ENCODE data around the gene IFNG-AS1.

IFNG-AS1 gene

DNA sequence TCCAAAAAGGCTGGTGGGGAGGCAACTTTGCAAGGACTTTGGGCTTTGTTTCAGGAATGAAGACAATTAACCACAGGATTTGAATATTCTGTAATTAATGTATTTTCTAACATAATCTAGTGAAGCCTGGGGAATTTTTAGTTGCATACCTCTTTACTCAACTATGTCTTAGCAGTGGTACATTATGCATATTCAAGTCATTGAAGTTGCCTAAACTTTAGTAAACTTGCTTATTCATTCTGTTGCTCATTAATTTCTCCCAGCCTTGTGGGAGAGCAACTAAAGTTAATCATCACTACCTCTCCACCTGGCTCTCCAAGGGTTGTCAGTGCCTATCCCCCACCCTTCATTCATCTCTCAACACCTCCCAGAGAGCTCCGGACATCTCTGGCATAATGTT lies 54.2 kb downstream of the IFNG-AS1 start:
- TF ChIP-seq, protein P1, sequence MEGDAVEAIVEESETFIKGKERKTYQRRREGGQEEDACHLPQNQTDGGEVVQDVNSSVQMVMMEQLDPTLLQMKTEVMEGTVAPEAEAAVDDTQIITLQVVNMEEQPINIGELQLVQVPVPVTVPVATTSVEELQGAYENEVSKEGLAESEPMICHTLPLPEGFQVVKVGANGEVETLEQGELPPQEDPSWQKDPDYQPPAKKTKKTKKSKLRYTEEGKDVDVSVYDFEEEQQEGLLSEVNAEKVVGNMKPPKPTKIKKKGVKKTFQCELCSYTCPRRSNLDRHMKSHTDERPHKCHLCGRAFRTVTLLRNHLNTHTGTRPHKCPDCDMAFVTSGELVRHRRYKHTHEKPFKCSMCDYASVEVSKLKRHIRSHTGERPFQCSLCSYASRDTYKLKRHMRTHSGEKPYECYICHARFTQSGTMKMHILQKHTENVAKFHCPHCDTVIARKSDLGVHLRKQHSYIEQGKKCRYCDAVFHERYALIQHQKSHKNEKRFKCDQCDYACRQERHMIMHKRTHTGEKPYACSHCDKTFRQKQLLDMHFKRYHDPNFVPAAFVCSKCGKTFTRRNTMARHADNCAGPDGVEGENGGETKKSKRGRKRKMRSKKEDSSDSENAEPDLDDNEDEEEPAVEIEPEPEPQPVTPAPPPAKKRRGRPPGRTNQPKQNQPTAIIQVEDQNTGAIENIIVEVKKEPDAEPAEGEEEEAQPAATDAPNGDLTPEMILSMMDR (IDR thresholded peaks at IDR 0.05) = no peak
- Histone ChIP-seq H3K79me2 (no peaks in the 10 kb centered on the region), H3K4me3 (ENCODE audit: low read depth, low read length) (no peak overlapping the region), H3K4me1 (no peaks in the 10 kb centered on the region), H3K27ac (no peak overlapping the region), H3K9ac (no peak overlapping the region), H3K9me3 (ENCODE audit: control insufficient read depth, low read length) (no peaks in the 10 kb centered on the region), H2AFZ (no peak overlapping the region), H3K36me3 (ENCODE audit: control insufficient read depth, insufficient read depth, low read length) (no peaks in the 10 kb centered on the region), H3K4me2 (ENCODE audit: low read length) (no peak overlapping the region), H3K27me3 (ENCODE audit: control insufficient read depth, insufficient read depth, low read length) (no peaks in the 10 kb centered on the region)

GRCh38 chr12:68048648-68049297 lies 59.5 kb downstream of the IFNG-AS1 start:
- H3K9me3 ChIP-seq (ENCODE audit: control insufficient read depth, low read length) = no peaks in the 10 kb centered on the region
- no peaks in the 10 kb centered on the region for H3K27me3 ChIP-seq (ENCODE audit: control insufficient read depth, insufficient read depth, low read length)
- H3K36me3 ChIP-seq (ENCODE audit: control insufficient read depth, insufficient read depth, low read length) = no peaks in the 10 kb centered on the region
- H3K4me1 ChIP-seq = no peaks in the 10 kb centered on the region
- no peak overlapping the region for H3K9ac ChIP-seq
- H3K27ac ChIP-seq = no peak overlapping the region
- H2AFZ ChIP-seq = no peak overlapping the region
- no peak overlapping the region for H3K4me2 ChIP-seq (ENCODE audit: low read length)
- TF ChIP-seq, protein P1 (IDR thresholded peaks at IDR 0.05) = no peak
- H3K4me3 ChIP-seq (ENCODE audit: low read depth, low read length) = no peak overlapping the region
- H3K79me2 ChIP-seq = no peaks in the 10 kb centered on the region

DNA sequence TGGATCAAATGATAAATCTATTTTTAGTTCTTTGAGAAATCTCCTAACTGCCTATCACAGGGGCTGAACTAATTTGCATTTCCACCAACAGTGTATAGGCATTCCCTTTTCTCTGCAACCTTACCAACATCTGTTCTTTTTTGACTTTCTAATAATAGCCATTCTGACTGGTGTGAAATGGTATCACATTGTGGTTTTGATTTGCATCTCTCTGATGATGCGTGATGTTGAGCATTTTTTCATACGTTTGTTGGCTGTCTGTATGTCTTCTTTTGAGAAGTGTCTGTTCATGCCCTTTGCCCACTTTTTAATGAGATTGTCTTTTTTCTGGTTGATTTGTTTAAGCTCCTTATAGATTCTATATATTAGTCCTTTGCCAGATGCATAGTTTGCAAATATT lies 67.1 kb downstream of the IFNG-AS1 start:
- Histone ChIP-seq H3K27me3 (ENCODE audit: control insufficient read depth, insufficient read depth, low read length) (no peaks in the 10 kb centered on the region), H2AFZ (no peak overlapping the region), H3K4me2 (ENCODE audit: low read length) (no peak overlapping the region), H3K4me1 (no peaks in the 10 kb centered on the region), H3K79me2 (no peaks in the 10 kb centered on the region), H3K4me3 (ENCODE audit: low read depth, low read length) (no peak overlapping the region), H3K27ac (no peak overlapping the region), H3K9ac (no peak overlapping the region), H3K9me3 (ENCODE audit: control insufficient read depth, low read length) (no peaks in the 10 kb centered on the region), H3K36me3 (ENCODE audit: control insufficient read depth, insufficient read depth, low read length) (no peaks in the 10 kb centered on the region)
- TF ChIP-seq, protein P1 (IDR thresholded peaks at IDR 0.05) = no peak

- Histone ChIP-seq H3K4me2 (ENCODE audit: low read length) (no peak overlapping the region), H3K79me2 (no peaks in the 10 kb centered on the region), H3K36me3 (ENCODE audit: control insufficient read depth, insufficient read depth, low read length) (no peaks in the 10 kb centered on the region), H3K4me1 (no peaks in the 10 kb centered on the region), H3K9me3 (ENCODE audit: control insufficient read depth, low read length) (no peaks in the 10 kb centered on the region), H3K4me3 (ENCODE audit: low read depth, low read length) (no peak overlapping the region), H3K9ac (no peak overlapping the region), H3K27ac (no peak overlapping the region), H3K27me3 (ENCODE audit: control insufficient read depth, insufficient read depth, low read length) (no peaks in the 10 kb centered on the region), H2AFZ (no peak overlapping the region)
- TF ChIP-seq, protein P1 (IDR thresholded peaks at IDR 0.05) = no peak
These were observed 74.8 kb downstream of the IFNG-AS1 start for GRCh38 chr12:68063900-68064590.

DNA sequence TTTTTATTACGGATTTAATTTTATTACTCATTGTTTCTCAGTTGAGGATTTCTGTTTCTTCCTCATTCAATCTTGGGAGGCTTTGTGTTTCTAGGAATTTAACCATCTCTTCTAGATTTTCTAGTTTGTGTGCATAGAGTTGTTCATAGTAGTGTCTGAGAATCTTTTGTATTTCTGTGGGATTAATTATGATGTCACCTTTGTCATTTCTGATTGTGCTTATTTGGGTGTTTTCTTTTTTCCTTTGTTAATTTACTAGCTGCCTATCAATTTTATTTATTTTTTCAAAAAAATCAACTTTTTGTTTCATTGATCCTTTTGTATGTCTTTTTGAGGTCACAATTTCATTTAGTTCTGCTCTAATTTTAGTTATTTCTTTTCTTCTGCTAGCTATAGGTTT lies 75.9 kb downstream of the IFNG-AS1 start:
- Histone ChIP-seq H3K4me3 (ENCODE audit: low read depth, low read length) (no peak overlapping the region), H3K9me3 (ENCODE audit: control insufficient read depth, low read length) (no peaks in the 10 kb centered on the region), H3K9ac (no peak overlapping the region), H3K79me2 (no peaks in the 10 kb centered on the region), H3K36me3 (ENCODE audit: control insufficient read depth, insufficient read depth, low read length) (no peaks in the 10 kb centered on the region), H3K27ac (no peak overlapping the region), H3K4me2 (ENCODE audit: low read length) (no peak overlapping the region), H2AFZ (no peak overlapping the region), H3K4me1 (no peaks in the 10 kb centered on the region), H3K27me3 (ENCODE audit: control insufficient read depth, insufficient read depth, low read length) (no peaks in the 10 kb centered on the region)
- TF ChIP-seq, protein P1 (IDR thresholded peaks at IDR 0.05) = no peak
